IPS-20b (cell line): Measurements from ENCODE around the gene CPEB4.

Experiments used
- H3K27ac ChIP-seq: one replicate; pipeline ENCODE4 v1.5.1; 2013; ENCODE audit warnings: low read length
- H3K27me3 ChIP-seq: 2 replicates; pipeline ENCODE4 v1.6.1; 2013; ENCODE audit warnings: mild to moderate bottlenecking, low read length, inconsistent platforms; ENCODE audit not compliant: insufficient read depth
- H3K36me3 ChIP-seq: 2 replicates; pipeline ENCODE4 v1.6.1; 2013; ENCODE audit warnings: low read depth, mild to moderate bottlenecking, inconsistent platforms, low read length, moderate library complexity; ENCODE audit not compliant: insufficient read depth
- H3K4me1 ChIP-seq: 2 replicates; pipeline ENCODE4 v1.6.1; 2013; ENCODE audit warnings: mild to moderate bottlenecking, control low read depth, inconsistent platforms, low read length, moderate library complexity; ENCODE audit not compliant: insufficient read depth
- H3K4me3 ChIP-seq: 2 replicates; pipeline ENCODE4 v1.5.1; 2013; ENCODE audit warnings: mild to moderate bottlenecking, low read length, inconsistent platforms
- H3K9ac ChIP-seq: 2 replicates; pipeline ENCODE4 v1.6.1; 2013; ENCODE audit warnings: low read depth, mild to moderate bottlenecking, inconsistent platforms, low read length, moderate library complexity
- H3K9me3 ChIP-seq: 2 replicates; pipeline ENCODE4 v1.6.1; 2013; ENCODE audit warnings: mild to moderate bottlenecking, low read depth, low read length, inconsistent platforms; ENCODE audit not compliant: insufficient read depth

The CPEB4 gene

DNA sequence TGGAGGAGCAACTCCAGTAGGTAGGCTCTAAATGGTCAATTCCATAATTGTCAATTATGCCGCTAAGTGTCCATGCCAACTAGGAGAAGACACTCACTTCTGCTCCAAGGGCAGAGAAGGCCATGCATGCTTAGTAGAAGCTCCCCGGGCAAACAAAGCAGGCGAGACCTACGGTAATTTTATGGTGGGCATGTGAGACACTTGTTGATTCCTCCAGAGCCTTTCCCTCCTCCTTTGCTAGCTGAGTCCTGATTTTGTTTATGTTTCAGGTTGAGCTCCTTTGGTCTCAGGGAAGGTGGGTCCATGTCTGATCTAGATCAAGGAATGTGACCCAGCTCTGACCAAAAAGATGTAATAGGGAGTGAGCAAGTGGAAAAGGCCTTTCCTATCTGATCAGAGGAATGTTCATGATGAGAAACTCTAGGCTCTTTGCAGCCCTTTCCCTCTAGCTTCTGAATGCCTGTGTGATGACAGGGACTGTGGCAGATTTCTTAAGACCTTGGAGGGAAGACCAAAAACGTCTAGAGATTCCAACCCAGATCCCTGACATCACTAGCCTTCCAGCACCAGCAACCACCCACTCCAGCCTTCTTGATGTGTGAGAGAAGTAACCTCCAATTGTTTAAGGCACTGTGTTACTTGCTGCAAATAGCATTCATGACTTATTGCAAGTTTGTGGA lies 7.7 kb upstream of the CPEB4 start:
- H3K4me1 ChIP-seq: no peaks in the 10 kb centered on the region
- no peaks in the 10 kb centered on the region for H3K27me3 ChIP-seq
- no peak overlapping the region for H3K4me3 ChIP-seq
- H3K9ac ChIP-seq: no peak overlapping the region
- H3K9me3 ChIP-seq: no peaks in the 10 kb centered on the region
- H3K27ac ChIP-seq: no peak overlapping the region
- H3K36me3 ChIP-seq: no peaks in the 10 kb centered on the region

DNA sequence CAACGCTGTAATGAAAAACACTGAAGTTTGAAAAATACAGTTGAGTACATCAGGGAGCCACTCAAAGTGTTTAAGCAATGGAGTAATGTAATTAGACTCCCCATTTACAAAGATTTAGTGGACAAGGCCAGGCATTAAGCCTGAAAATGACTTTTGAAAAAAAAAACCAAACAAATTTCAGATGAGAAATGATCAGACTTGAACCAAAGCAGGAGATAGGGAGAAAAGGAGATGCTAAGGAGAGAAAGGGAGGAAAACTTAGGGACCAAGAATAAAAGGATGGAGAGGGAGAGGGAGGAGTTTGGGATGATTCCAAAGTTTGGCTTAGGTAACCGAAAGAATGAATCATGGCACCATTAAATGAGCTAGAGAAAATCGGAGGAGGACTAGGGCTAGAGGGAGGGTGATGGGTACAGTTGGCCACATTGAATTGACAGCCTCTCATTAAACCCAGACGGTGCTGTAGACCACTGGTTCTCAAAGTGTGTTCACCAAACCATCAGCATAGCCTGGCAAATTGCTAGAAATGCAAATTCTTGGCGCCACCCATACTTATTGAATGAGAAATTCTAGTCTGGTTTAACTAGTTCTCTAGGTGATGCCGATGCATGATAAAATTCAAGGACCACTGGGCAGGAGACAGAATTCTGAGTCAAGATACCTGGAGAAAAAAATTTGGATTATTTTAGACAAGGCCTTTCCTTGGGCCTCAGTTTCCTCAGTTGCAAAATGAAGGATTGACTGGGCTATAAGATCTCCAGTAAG lies 6.2 kb upstream of the CPEB4 start:
- Histone ChIP-seq H3K9ac (no peak overlapping the region), H3K4me3 (no peak overlapping the region), H3K27ac (no peak overlapping the region), H3K9me3 (no peaks in the 10 kb centered on the region), H3K4me1 (no peaks in the 10 kb centered on the region), H3K27me3 (no peaks in the 10 kb centered on the region), H3K36me3 (no peaks in the 10 kb centered on the region)

- Histone ChIP-seq H3K4me3 (no peak overlapping the region), H3K4me1 (no peaks in the 10 kb centered on the region), H3K27ac (no peak overlapping the region), H3K27me3 (no peaks in the 10 kb centered on the region), H3K9ac (no peak overlapping the region), H3K36me3 (no peaks in the 10 kb centered on the region), H3K9me3 (no peaks in the 10 kb centered on the region)
Observed at GRCh38 chr5:173882632-173883031, 5.5 kb upstream of the CPEB4 start.

DNA sequence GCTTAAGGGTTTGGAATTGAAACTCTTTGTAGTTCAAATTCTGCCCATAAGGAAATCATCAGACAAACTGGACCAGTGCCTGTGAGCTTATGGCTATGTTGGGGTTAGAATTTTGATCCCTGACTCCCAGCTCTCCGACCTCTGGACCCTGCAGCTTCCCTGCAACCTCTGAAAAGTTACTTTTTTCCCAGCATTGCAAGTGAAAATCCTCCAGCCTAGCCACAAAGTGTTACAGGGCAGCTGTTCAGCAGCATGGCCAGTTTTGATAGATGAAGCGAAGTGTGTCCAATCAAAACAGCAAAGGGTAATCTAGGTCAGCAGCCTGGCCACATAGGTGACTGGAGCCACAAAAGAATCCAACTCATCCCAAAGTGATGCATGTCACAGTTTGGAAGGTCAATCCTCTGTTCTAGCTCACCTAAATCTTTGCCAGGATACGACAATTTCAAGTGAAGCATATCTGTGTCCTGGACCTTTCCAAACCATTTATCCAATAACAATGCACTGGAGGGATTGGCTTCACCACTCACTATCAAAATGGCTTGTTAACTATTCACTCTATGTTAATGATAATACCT lies 4.7 kb upstream of the CPEB4 start:
- H3K4me3 ChIP-seq: no peak overlapping the region
- no peaks in the 10 kb centered on the region for H3K9me3 ChIP-seq
- H3K9ac ChIP-seq: no peak overlapping the region
- H3K36me3 ChIP-seq: no peaks in the 10 kb centered on the region
- H3K27me3 ChIP-seq: no peaks in the 10 kb centered on the region
- H3K4me1 ChIP-seq: no peaks in the 10 kb centered on the region
- H3K27ac ChIP-seq: no peak overlapping the region

GRCh38 chr5:173884402-173885053 lies 3.6 kb upstream of the CPEB4 start:
- Histone ChIP-seq H3K27me3 (peaks cover 6% of the 10 kb centered on the region; the same call in 1 of the 2 replicates), H3K9ac (no peak overlapping the region), H3K36me3 (no peaks in the 10 kb centered on the region), H3K27ac (no peak overlapping the region), H3K9me3 (no peaks in the 10 kb centered on the region), H3K4me1 (no peaks in the 10 kb centered on the region), H3K4me3 (no peak overlapping the region)

DNA sequence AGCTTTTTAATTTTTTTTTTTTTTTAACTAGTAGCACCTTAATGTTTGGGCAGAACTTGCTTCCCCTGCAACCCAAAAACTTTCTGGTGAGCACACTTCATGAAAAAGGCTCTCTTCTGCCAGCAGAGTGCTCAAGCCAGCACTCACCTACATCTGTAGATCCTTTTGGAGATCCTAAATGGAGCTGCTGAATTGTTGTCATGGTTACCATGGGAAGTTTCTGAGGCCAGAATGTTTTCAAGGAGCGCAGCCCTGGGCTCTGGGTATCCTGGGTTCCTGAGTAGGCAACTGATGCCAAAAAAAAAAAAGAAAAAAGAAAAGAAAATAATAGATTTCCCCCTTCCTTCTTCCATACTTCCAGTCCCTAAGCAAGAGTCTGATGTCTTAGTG lies 3.1 kb upstream of the CPEB4 start:
- Histone ChIP-seq H3K4me1 (peaks cover 2% of the 10 kb centered on the region; the same call in 1 of the 2 replicates), H3K4me3 (no peak overlapping the region), H3K9ac (no peak overlapping the region)

GRCh38 chr5:173885475-173886010 lies 2.6 kb upstream of the CPEB4 start:
- Histone ChIP-seq H3K36me3 (no peaks in the 10 kb centered on the region), H3K27ac (no peak overlapping the region), H3K4me3 (no peak overlapping the region), H3K9me3 (no peaks in the 10 kb centered on the region), H3K9ac (no peak overlapping the region), H3K4me1 (peaks cover 6% of the 10 kb centered on the region), H3K27me3 (peaks cover 11% of the 10 kb centered on the region; the same call in 1 of the 2 replicates)

More for the DNA sequence above, 3.1 kb upstream of the CPEB4 start:
- Histone ChIP-seq H3K27ac (no peak overlapping the region), H3K9me3 (no peaks in the 10 kb centered on the region), H3K36me3 (no peaks in the 10 kb centered on the region), H3K27me3 (peaks cover 11% of the 10 kb centered on the region; the same call in 1 of the 2 replicates)

DNA sequence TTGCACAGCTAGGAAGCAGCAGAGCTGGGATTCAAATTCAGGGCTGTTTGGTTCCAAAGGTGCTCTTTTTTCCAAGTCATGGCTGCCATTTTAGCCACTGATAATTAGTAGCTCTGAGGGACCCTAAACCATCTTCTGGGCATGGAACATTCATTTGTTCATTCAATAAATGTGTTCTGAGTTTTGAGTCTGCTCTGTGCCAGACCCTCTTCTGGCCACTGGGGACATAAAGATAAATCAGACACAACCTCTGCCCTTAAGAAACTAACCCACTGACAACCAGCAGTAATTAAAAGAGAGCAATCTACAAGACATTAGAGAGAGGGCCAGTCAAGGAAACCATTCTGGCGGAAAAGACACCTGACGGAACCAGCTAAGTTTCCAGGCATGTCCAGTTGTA lies 2.0 kb upstream of the CPEB4 start:
- H3K4me1 ChIP-seq: peaks cover 9% of the 10 kb centered on the region
- H3K27ac ChIP-seq: no peak overlapping the region
- no peak overlapping the region for H3K9ac ChIP-seq
- no peaks in the 10 kb centered on the region for H3K36me3 ChIP-seq
- no peak overlapping the region for H3K4me3 ChIP-seq
- no peaks in the 10 kb centered on the region for H3K9me3 ChIP-seq
- peaks cover 11% of the 10 kb centered on the region; the same call in 1 of the 2 replicates for H3K27me3 ChIP-seq

GRCh38 chr5:173888473-173889131 lies 453 bp downstream of the CPEB4 start:
- Histone ChIP-seq H3K9ac (peak overlapping the region; percentile 58; the same call in 1 of the 2 replicates), H3K27ac (no peak overlapping the region)

DNA sequence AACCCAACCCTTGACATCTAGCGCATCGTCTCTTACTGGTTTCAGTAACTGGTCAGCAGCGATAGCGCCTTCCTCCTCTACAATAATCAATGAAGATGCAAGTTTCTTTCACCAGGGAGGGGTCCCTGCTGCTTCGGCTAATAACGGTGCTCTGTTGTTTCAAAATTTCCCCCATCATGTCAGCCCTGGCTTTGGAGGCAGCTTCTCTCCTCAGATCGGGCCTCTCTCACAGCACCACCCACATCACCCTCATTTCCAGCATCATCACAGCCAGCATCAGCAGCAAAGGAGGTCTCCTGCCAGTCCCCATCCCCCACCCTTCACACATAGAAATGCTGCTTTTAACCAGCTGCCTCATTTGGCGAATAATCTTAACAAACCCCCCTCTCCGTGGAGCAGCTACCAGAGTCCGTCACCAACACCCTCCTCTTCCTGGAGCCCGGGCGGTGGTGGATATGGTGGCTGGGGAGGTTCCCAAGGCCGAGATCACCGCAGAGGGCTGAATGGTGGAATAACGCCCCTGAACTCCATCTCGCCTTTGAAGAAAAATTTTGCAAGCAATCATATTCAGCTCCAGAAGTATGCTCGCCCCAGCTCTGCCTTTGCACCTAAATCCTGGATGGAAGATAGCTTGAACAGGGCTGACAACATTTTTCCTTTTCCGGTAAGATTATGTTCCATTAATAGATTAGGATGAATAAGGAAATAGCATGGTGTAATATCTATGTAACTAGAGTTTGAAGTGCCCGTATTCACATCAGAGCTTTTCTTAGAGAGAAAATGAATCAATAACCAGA lies 2.2 kb downstream of the CPEB4 start:
- Histone ChIP-seq H3K9ac (peak overlapping the region; percentile 22; the same call in 1 of the 2 replicates), H3K4me3 (peak overlapping the region; percentile 77), H3K27ac (no peak overlapping the region), H3K4me1 (peaks cover 13% of the 10 kb centered on the region), H3K9me3 (no peaks in the 10 kb centered on the region), H3K27me3 (peaks cover 11% of the 10 kb centered on the region; the same call in 1 of the 2 replicates), H3K36me3 (no peaks in the 10 kb centered on the region)

More at GRCh38 chr5:173888473-173889131, 453 bp downstream of the CPEB4 start:
- Histone ChIP-seq H3K9me3 (no peaks in the 10 kb centered on the region), H3K4me3 (peak overlapping the region; percentile 77), H3K27me3 (peaks cover 11% of the 10 kb centered on the region; the same call in 1 of the 2 replicates), H3K36me3 (no peaks in the 10 kb centered on the region), H3K4me1 (peaks cover 13% of the 10 kb centered on the region)
